Stomach (tissue), 4 donors: ENCODE measurements around the gene TIPARP.

Experiments
- CTCF ChIP-seq, 7 experiments: fragments of 450-650 bp in 4 of 7; fragments of 200-600 bp in 3 of 7; sonication (generic) in 3 of 7; IDR thresholded peaks; one replicate each; pipeline ENCODE4 v1.5.1; 2016 to 2019; ENCODE audit warnings: antibody characterized with exemption in 7 of 7, control low read depth in 2 of 7, mild to moderate bottlenecking in 1 of 7
- EP300 ChIP-seq: sonication (generic); formaldehyde crosslinking; IDR thresholded peaks from one replicate; pipeline ENCODE4 v1.6.1; 2017; ENCODE audit warnings: antibody characterized with exemption
- POLR2A ChIP-seq, 4 donors: fragments of 450-650 bp; IDR thresholded peaks; one replicate each; pipeline ENCODE4 v1.6.1; 2016; ENCODE audit warnings: antibody characterized with exemption in 4 of 4, control low read depth in 2 of 4, mild to moderate bottlenecking in 1 of 4, moderate library complexity in 1 of 4

GRCh38 chr3:156732715-156733421 lies 58.5 kb downstream of the TIPARP start:
- TF ChIP-seq CTCF (IDR thresholded peaks at IDR 0.05) (no peak), POLR2A (IDR thresholded peaks at IDR 0.05) (no peak), EP300 (no peak)
